ENCODE measurements around the gene ERF. TPM values are rescaled to one million over a fixed set of nuclear protein-coding genes. Genes with fewer than 3 reads are reported as not detected.

ERF gene
- polyA plus RNA-seq, 2 of the 4 experiments (the other 2 are of a cell fraction) = 103 to 120 TPM

DNA sequence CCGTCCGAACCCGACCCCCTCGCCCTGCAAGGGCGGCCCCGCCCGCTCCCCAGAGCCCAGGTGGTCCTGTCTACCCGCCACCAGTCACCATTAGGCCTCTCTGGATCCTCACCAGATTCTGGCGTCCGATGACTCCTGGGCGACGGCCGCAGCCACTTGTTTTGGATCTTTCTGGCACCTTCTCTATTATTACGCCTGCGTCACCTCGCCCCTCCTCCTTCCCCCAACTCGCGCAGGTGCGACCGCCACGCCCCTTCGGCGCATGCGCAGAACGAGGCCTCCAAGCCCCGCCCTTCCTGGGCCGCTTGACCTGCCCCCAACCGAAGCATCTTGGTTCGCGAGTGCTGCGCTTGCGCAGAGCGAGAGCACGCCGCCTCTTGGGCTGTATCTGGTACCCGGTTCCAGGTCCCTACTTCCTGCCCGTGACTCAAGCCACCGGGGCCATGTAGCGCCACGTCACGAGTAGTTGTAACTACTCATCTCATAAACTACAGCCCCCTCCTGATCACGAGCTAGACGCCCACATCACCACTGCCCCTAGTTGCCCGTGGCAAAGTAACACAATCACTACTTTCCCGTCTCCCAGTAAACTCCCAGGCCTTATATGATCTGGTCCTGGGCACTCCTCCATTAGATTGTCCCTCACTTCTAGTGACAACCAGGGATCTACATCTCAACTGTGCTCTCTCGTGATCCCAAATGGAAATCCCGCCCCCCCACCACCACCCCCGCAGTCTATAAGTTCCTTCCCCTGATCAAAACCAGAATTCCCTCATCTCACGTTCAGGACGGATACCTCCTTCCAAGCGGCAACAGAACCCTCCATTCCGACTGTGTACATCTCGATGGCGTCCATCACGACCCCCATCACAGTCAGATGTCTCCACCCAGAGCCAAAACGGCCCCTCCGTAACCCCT, 37.1 kb downstream of the ERF start, which contains the start of gene DEDD2:
DEDD2 (minus strand) TSS at position 158 of the 918 bp plus-strand sequence. CDS start 670 bp downstream, outside the sequence.
- ChIA-PET POLR2A (interaction anchor here (0.7 to 1.0 kb wide), 2 partner anchors 9 to 12 kb away, joined by 3 read pairs; no protein-coding TSS in a partner anchor), CTCF (interaction anchor here (0.7 to 3.6 kb wide), 13 partner anchors 11 to 207 kb away, joined by 3 to 29 read pairs (median 3); partner anchors contain the start of gene POU2F2)
- FAIRE-seq (peak; percentile 100), ATAC-seq (peak; percentile 67 to 80), DNase-seq (ENCODE audit: low read depth in 1 of 2, low spot score in 1 of 2) (peak; percentile 99 to 100)
- Histone ChIP-seq H3K9me3 (no peaks in the 10 kb centered on the region), H3K4me3 (peak within 1 kb of the TSS; percentile 69), H3K4me1 (peaks cover 40% of the 10 kb centered on the region), H3K27ac (peak within 1 kb of the TSS; percentile 79 to 89), H3K4me2 (peak within 1 kb of the TSS; percentile 77)
- 17% methylated on average over 57 of the region's 57 CpGs for WGBS (ENCODE audit: missing lambda C conversion rate)
- TF ChIP-seq BCL3 (IDR thresholded peaks at IDR 0.05) (peak; percentile 78), MAX (IDR thresholded peaks at IDR 0.05) (peak; percentile 89), MYC (IDR thresholded peaks at IDR 0.05; ENCODE audit: borderline replicate concordance, low read length) (peak; percentile 95; the same call in 1 of the 2 replicates), PHF8 (IDR thresholded peaks at IDR 0.05; ENCODE audit: borderline replicate concordance, low read depth) (peak; percentile 58; the same call in 1 of the 2 replicates), NFE2L2 (conservative IDR thresholded peaks at IDR 0.05; ENCODE audit: low read length) (0 out of 2 replicates have a peak, but pooled peaks have one; percentile 8), ZNF302 (CRISPR knock-in tag; IDR thresholded peaks at IDR 0.05) (no peak), CHD2 (IDR thresholded peaks at IDR 0.05; ENCODE audit: low read length, partially characterized antibody) (peak; percentile 60), POLR2A (IDR thresholded peaks at IDR 0.05; ENCODE audit: low read length) (peak; percentile 94), FOSB (CRISPR knock-in tag; IDR thresholded peaks at IDR 0.05) (no peak), RFX5 (IDR thresholded peaks at IDR 0.05) (peak; percentile 66; the same call in 1 of the 2 replicates), MAFK (IDR thresholded peaks at IDR 0.05; ENCODE audit: partially characterized antibody) (peak; percentile 5), ELK1 (IDR thresholded peaks at IDR 0.05; ENCODE audit: low read depth, low read length) (no peak), PBX3 (IDR thresholded peaks at IDR 0.05) (peak; percentile 45; the same call in 1 of the 2 replicates), FOSL2 (IDR thresholded peaks at IDR 0.05) (no peak), FOSL2 (CRISPR knock-in tag; IDR thresholded peaks at IDR 0.05) (peak; percentile 77), HMGXB4 (CRISPR knock-in tag; IDR thresholded peaks at IDR 0.05; ENCODE audit: borderline replicate concordance) (no peak), JUN (IDR thresholded peaks at IDR 0.05) (peak; percentile 57 to 73; a peak in 3 of 5 replicates), BHLHE40 (IDR thresholded peaks at IDR 0.05; ENCODE audit: low read depth, low read length) (peak; percentile 47; the same call in 1 of the 2 replicates), USF2 (IDR thresholded peaks at IDR 0.05) (peak; percentile 67), HDAC2 (IDR thresholded peaks at IDR 0.05) (no peak), E2F6 (IDR thresholded peaks at IDR 0.05; ENCODE audit: borderline replicate concordance, low read depth) (0 out of 2 replicates have a peak, but pooled peaks have one; percentile 21)
- TF ChIP-seq, protein P1, sequence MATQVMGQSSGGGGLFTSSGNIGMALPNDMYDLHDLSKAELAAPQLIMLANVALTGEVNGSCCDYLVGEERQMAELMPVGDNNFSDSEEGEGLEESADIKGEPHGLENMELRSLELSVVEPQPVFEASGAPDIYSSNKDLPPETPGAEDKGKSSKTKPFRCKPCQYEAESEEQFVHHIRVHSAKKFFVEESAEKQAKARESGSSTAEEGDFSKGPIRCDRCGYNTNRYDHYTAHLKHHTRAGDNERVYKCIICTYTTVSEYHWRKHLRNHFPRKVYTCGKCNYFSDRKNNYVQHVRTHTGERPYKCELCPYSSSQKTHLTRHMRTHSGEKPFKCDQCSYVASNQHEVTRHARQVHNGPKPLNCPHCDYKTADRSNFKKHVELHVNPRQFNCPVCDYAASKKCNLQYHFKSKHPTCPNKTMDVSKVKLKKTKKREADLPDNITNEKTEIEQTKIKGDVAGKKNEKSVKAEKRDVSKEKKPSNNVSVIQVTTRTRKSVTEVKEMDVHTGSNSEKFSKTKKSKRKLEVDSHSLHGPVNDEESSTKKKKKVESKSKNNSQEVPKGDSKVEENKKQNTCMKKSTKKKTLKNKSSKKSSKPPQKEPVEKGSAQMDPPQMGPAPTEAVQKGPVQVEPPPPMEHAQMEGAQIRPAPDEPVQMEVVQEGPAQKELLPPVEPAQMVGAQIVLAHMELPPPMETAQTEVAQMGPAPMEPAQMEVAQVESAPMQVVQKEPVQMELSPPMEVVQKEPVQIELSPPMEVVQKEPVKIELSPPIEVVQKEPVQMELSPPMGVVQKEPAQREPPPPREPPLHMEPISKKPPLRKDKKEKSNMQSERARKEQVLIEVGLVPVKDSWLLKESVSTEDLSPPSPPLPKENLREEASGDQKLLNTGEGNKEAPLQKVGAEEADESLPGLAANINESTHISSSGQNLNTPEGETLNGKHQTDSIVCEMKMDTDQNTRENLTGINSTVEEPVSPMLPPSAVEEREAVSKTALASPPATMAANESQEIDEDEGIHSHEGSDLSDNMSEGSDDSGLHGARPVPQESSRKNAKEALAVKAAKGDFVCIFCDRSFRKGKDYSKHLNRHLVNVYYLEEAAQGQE (IDR thresholded peaks at IDR 0.05) = 0 out of 2 replicates have a peak, but pooled peaks have one; percentile 25

Measured in A549 (cell line).